Ramos (cell line): ENCODE data around the gene MAP3K15.

Source experiments
- in situ Hi-C: fragments of 300-500 bp; cut with MboI; formaldehyde crosslinking; loops from one replicate; pipeline ENCODE4 v1.14.3; 2022; ENCODE audit warnings: low sequenced_read_pairs; ENCODE audit not compliant: unreplicated experiment

Gene MAP3K15

GRCh38 chrX:19514791-19515614 lies at the start of gene MAP3K15:
TSS of gene MAP3K15 (minus strand) at chrX:19515508. CDS start at chrX:19515261, 247 bp downstream.
- in situ Hi-C loops: no loop called here

- in situ Hi-C loops: no loop called here
Measured at GRCh38 chrX:19564606-19565005, 49.3 kb upstream of the MAP3K15 start.

- in situ Hi-C loops: no loop called here
Measured at GRCh38 chrX:19563746-19564145, 48.4 kb upstream of the MAP3K15 start.

GRCh38 chrX:19563327-19563726 lies 48.0 kb upstream of the MAP3K15 start:
- in situ Hi-C loops: no loop called here

GRCh38 chrX:19560611-19561010 lies 45.3 kb upstream of the MAP3K15 start:
- in situ Hi-C loops: no loop called here

GRCh38 chrX:19557822-19558221 lies 42.5 kb upstream of the MAP3K15 start:
- in situ Hi-C loops: no loop called here

- in situ Hi-C loops: no loop called here
Measured at GRCh38 chrX:19556202-19556601, 40.9 kb upstream of the MAP3K15 start.

GRCh38 chrX:19555683-19556082 lies 40.4 kb upstream of the MAP3K15 start:
- in situ Hi-C loops: no loop called here

- in situ Hi-C loops: no loop called here
Measured at GRCh38 chrX:19555236-19555635, 39.9 kb upstream of the MAP3K15 start.

- in situ Hi-C loops: no loop called here
Measured at GRCh38 chrX:19554786-19555185, 39.5 kb upstream of the MAP3K15 start.

- in situ Hi-C loops: no loop called here
Measured at GRCh38 chrX:19552793-19553192, 37.5 kb upstream of the MAP3K15 start.

GRCh38 chrX:19549838-19550237 lies 34.5 kb upstream of the MAP3K15 start:
- in situ Hi-C loops: loop anchor here (10.0 to 25.0 kb wide), 2 partner anchors 163 to 345 kb away; no protein-coding TSS in a partner anchor

GRCh38 chrX:19548934-19549333 lies 33.6 kb upstream of the MAP3K15 start:
- in situ Hi-C loops: loop anchor here (10.0 to 25.0 kb wide), 2 partner anchors 162 to 346 kb away; no protein-coding TSS in a partner anchor

- in situ Hi-C loops: loop anchor here (10.0 to 25.0 kb wide), 2 partner anchors 161 to 347 kb away; no protein-coding TSS in a partner anchor
Measured at GRCh38 chrX:19548279-19548678, 33.0 kb upstream of the MAP3K15 start.

- in situ Hi-C loops: loop anchor here (10.0 to 25.0 kb wide), 2 partner anchors 158 to 349 kb away; no protein-coding TSS in a partner anchor
Measured at GRCh38 chrX:19545651-19546050, 30.3 kb upstream of the MAP3K15 start.

GRCh38 chrX:19544693-19545305 lies 29.5 kb upstream of the MAP3K15 start:
- in situ Hi-C loops: loop anchor here (10.0 to 25.0 kb wide), 2 partner anchors 157 to 350 kb away; no protein-coding TSS in a partner anchor

- in situ Hi-C loops: loop anchor here (10.0 to 25.0 kb wide), 2 partner anchors 157 to 351 kb away; no protein-coding TSS in a partner anchor
Measured at GRCh38 chrX:19543951-19544381, 28.7 kb upstream of the MAP3K15 start.

GRCh38 chrX:19543020-19543715 lies 27.9 kb upstream of the MAP3K15 start:
- in situ Hi-C loops: loop anchor here (10.0 to 25.0 kb wide), 2 partner anchors 156 to 352 kb away; no protein-coding TSS in a partner anchor

- in situ Hi-C loops: loop anchor here (10.0 to 25.0 kb wide), 2 partner anchors 155 to 353 kb away; no protein-coding TSS in a partner anchor
Measured at GRCh38 chrX:19541931-19542330, 26.6 kb upstream of the MAP3K15 start.

GRCh38 chrX:19541196-19541595 lies 25.9 kb upstream of the MAP3K15 start:
- in situ Hi-C loops: loop anchor here (10.0 to 25.0 kb wide), 2 partner anchors 154 to 354 kb away; no protein-coding TSS in a partner anchor
